Measurements from ENCODE around the gene HS3ST3B1. TPM values are rescaled to one million over a fixed set of nuclear protein-coding genes. Genes with fewer than 3 reads are reported as not detected.

The HS3ST3B1 gene
- 0.13 TPM in 1 of 2 replicates, not detected in the other for total RNA-seq

DNA sequence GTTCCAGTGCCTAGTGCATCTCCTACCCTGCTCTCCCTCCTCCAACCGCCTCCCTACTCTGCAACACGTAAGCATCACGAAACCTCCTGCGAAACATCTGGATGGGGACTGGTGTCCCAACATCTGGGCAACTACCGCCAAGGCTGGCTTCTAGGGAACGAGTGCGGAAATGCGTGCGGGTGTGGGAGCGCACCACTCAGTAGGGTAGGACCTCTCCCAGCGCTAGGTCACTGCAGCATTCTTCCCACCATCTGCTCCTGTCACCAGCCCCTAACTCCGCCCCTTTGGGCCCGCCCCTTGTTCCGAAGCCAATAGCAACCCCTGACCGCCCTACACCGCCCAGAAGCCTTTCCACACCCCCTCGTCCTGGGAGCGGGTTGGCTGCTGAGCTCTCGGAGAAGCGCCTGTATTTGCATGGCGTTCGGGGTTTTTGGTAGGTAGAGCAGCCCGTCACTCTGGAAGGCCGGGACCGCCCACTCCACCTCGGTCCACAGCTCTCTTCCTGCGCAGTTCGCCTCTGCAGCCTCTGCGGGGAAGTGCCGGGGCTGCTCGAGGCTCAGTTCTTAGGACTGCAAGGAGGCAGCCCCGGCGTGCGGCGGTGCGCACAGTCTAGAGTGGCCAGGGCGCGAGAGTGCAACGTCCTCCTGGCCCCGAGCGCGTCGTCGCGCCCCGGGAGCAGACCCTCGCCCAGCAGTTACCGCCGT lies at the start of gene HS3ST3B1:
HS3ST3B1 (plus strand) TSS at position 507 of the 704 bp plus-strand sequence. CDS start 438 bp downstream, outside the sequence.
- DNase-seq (ENCODE audit: low read depth, low spot score) = peak; percentile 74

DNA sequence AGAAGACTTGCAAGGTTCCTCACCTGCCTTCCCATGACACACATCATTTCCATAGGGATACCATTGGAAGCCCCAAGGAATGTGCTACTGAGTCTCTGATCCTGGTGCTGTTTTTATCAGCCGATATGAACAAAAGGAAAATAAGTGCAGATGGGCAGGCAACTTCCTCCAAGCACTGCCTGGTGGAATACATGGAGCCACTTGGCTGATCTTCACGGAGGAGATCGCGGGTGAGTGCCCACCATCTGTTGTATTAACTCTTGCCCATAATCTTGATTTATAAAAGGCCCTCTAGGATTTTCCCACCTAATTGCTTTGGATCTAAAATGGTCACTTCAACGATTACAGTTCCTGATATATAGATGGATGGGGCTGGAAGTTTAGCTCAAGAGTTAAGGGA lies 39.5 kb upstream of the HS3ST3B1 start:
- no peak for DNase-seq (ENCODE audit: low read depth, low spot score)

DNA sequence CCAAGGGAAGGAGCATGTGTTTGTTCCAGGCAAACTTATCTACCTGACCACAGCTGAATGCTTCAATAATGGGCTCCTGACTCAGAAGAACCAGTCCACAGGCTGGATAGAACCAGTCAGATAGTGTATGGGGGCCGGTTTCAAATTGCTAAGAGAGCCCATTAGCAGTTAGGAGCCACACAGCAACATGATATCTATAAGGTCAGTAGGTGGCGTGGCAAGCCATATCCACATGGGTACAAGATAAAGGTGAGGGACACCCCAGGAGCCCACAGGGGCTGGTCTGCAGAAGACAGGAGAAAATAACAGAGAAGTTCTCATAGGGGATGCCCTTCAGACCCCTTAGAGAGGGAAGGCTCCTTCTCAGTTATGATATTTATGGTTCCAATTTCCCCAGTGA lies 32.6 kb upstream of the HS3ST3B1 start:
- DNase-seq (ENCODE audit: low read depth, low spot score) = no peak

DNA sequence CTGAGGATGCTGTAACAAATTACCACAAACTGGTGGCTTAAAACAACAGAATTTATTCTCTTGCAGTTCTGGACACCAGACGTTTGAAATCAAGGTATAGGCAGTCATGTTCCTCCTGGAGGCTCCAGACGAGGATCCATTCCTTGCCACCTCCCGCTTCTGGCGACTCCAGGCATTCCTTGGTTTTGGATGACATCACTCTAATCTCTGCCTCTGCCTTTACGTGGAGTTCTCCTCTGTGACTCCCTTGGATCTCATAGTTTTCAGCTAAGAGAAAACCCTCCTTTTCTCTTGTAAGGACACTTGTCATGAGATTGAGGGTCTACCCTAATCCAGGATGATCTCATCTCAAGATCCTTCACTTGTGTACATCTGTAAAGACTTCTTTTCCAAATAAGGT lies 31.4 kb upstream of the HS3ST3B1 start:
- no peak for DNase-seq (ENCODE audit: low read depth, low spot score)

DNA sequence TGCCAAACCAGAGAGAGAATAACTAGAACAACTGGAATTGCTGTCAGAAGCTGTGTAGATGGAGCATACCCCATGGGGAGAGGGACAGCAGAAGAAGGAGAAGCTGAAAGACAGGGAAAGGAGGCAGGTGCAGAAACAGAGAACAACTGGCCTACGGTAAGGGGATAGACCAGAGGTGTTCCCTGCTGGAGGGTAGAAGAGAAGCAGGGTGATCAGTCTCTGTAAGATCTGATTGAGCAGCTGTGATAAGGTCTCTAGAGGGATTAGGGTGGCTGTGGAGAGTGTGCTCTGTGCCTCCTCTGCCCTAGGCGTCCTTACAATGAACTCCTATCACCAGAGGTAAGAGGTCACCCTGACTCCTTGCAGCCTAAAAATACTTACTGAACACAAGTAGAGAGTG lies 30.4 kb upstream of the HS3ST3B1 start:
- DNase-seq (ENCODE audit: low read depth, low spot score) = no peak

DNA sequence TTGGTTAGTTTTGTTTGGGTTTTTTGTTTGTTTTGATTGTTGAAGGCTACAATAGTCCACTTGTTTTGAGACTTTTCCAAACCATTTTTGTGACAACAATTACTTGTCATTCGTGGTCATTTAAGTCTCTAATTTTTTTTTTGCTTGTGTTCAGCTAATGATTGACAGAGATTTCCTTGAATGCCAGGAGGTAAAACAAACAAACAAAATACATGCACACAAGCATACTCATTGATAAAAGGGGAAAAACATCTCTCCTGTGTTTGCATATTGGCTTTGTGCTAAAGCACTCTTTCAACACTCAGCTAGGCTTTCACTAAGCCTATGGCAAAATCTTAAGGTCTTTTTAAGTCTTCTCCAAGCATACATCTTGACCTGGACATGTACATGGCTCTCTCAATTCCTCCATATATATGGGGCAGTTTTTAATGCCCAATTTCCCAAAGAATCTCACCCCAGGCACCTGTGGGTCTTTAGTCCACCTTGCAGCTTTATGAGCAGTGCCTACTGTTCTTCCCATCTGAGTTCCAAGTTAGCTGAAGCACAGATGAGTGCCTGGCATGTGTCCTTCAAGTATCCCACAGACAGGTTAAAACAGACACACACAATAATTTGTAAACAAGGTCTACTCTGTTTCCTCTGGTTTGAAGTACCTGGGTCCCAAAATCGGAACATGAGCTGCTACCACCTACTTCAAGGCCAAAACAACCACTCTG lies 24.2 kb upstream of the HS3ST3B1 start:
- DNase-seq (ENCODE audit: low read depth, low spot score) = no peak

DNA sequence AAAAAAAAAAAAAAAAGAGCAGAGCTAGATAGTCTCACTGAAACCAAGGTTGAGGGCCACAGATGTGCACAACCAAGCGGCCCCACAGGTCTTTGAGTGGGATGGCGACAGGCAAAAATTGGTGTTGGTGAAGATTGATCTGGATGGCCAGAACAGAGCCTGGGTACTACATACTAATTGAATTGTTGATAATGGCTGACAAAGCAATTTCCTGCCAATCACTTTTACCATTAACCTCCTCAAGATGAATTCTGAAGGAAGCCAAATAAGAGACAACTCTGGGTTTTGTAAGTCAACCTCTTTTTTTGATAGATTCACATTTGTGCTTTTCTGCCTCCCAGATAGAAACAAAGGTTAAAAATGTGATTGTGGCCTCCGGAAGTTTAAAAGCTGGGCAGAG lies 19.4 kb upstream of the HS3ST3B1 start:
- DNase-seq (ENCODE audit: low read depth, low spot score) = no peak

DNA sequence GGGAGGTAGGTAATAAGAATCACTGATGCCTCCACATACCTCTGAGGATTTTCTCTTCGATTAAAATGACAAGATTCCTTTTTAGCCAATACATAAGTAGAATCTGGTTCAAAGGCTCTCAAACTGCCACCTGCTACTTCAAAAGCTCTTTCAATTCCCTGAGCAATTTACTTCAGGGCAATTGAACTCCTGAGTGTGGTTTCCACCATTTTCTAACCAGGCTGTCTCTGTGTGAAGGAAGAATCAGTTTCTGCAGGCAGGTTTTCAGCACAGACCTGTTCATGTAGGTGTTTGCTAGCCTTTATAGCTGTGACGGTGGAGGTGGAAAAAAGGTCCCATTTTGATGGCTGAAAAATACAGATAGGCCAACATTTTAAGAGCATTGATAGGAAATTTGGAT lies 18.2 kb upstream of the HS3ST3B1 start:
- no peak for DNase-seq (ENCODE audit: low read depth, low spot score)

DNA sequence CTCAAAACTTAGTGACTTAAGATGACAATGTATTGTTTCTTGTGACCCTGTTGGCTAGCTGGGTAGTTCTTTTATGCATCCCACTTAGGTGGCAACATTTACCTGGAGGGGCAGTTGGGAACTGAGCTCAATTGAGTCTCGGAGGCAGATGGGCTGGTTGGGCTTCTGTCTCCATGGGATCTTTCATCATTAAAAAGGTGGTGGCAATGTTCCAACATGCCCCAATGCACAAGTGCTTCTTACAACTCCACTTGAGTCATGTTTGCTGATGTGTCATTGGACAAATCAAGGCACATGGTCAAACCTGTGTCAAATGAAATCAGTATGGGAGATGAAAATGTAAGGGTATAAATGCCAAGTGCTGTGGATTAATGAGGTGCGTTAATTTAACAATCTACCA lies 11.7 kb upstream of the HS3ST3B1 start:
- DNase-seq (ENCODE audit: low read depth, low spot score) = no peak

DNA sequence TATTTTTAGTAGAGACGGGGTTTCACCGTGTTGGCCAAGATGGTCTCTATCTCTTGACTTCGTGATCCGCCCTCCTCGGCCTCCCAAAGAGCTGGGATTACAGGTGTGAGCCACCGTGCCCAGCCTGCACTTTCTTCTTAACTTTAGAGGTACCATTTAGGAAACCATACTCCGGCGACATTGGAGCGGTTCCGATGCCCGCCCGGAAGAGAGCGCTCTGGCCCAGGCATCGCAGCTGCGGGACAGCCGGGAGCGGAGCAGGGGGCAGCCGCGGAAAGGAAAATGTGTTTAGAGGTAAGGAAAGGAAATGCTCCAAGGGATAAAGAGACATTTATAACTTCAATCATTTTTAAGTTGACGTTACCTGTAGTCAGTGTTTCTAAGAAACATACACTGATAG lies 6.0 kb upstream of the HS3ST3B1 start:
- DNase-seq (ENCODE audit: low read depth, low spot score) = no peak

DNA sequence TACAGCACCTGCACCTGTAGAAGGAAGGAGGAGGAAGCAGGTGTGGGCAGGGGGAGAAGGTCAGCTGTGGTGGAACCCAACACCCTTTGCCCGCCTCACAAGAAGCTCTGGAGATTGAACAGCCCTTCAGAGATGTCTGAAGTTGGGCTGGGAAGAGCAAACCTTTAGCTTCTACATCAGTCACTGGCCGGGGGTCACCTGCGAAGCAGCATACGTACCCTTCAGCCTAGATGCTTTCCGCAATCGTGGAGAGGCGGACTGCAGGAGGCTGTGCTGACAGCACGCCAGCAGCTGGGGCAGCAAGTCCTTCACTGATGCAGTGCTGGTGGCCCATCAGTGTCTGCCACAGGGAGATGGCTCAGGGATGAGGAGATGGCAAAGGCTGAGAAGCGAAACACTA lies 5.2 kb upstream of the HS3ST3B1 start:
- no peak for DNase-seq (ENCODE audit: low read depth, low spot score)

DNA sequence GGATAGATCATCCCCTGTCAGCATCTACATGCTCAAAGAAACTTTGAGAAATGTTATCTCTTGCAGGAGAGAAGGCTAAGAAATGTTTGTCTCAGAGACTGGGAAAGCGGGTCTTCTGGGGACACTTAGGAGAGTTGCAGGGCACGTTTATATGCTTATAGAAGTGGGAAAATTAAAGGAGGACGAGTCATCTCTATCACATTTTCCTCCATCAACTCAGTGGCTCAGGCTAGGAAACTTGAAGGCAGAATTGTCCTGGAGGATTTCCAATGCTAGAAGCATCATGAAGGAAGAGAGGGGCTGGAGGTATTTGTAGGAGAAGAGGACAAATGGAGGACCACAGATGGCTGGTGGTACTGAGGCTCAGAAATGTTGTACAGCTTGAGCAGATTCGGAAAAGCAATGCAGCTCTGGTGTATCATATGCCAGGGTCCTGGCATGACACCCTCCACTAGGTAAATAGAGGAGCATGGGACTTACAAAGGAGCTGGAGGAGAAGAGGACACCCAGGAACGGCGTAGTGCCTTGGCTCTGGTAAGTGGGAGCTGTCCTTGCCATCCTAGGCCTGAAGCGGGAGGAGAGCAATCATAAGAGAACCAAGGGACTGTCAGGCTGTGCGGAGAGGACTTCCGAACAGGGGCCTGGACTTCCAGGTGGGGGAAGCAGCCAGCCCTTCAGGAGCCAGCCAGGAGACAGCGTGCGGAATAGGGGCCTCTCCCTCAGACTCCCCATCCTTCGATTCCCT lies 4.5 kb upstream of the HS3ST3B1 start:
- no peak for DNase-seq (ENCODE audit: low read depth, low spot score)

DNA sequence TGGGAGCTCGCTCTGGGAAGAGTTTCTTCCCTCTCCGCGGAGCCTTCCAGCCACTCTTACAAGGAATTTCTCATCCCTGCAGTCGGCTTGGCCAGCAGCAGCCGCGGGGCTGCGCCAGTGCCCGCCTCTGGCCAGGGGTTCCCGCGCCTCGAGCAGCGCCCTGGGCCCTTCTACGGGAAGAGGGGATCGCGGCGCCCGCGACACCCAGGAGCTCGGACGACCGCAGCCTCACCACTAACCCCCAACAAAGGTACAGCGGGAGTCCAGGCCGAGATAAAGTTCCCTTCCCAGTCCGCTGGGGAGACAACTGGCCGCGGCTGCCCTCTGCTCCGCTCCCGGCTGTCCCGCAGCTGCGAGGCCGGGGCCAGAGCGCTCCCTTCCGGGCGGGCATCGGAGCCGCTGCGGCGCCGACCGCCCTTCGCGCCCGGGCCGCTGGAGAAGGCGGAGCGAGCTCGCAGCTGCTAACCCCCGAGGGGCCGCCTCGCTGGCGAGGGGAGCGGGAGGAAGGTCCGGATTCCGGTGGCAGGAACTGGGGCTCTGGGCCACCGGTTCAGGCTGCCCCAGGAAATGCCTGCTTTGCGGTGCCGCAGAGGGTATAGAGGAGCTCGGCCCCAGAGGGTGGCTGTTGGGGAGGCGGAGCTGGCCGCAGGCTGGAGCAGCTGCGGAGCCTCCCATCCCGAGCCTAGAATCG lies 3.6 kb upstream of the HS3ST3B1 start:
- DNase-seq (ENCODE audit: low read depth, low spot score) = no peak

DNA sequence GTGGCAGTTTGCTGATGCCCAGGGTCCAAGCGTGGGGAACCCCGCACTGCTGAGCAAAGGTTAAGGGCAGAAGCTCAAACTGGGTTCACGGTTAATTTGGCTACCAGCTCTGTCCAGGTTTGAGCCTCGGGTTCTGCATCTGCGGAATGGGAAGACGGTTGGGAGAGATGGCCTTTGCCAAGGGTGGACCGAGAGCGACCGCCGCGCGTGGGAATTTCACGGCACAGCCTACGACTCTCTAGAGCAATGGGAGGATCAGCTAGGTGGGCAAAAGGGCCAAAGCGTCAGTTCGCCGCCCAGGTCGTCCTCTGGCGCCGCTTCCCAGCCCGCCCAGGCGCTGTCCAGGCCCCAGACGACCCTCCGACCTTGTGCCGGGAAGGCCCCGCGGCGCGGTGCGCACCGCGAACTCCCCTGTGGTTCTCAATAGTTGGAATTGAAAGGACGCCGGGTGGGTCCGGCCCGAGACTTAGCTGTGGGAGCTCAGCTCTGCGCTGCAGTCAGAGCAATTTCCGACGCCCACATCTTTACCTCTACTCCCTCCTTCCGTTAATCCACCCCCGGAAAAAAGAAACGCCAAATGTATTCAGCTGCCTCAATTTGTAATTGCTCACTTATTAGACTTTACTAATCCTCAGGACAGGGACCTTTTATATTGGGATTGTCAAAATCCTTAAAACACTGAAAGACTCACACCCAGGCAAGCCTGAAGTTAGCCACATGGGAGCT lies 2.5 kb upstream of the HS3ST3B1 start:
- no peak for DNase-seq (ENCODE audit: low read depth, low spot score)

DNA sequence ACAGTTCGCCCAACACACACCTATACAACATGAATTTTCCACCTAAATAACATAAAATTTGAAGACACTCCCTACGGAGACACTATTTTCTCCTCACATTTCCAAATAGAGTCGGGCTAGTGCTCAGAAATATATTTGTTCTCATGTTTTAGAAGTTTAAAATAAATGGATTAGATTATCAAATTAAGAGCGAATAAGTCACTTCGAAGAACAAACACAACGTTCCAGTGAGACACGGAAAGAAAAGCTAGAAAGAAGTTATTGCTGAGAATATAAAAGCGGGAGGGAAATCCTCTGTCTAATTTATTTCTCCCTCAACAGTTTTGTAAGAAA lies 2.0 kb upstream of the HS3ST3B1 start:
- no peak for DNase-seq (ENCODE audit: low read depth, low spot score)

DNA sequence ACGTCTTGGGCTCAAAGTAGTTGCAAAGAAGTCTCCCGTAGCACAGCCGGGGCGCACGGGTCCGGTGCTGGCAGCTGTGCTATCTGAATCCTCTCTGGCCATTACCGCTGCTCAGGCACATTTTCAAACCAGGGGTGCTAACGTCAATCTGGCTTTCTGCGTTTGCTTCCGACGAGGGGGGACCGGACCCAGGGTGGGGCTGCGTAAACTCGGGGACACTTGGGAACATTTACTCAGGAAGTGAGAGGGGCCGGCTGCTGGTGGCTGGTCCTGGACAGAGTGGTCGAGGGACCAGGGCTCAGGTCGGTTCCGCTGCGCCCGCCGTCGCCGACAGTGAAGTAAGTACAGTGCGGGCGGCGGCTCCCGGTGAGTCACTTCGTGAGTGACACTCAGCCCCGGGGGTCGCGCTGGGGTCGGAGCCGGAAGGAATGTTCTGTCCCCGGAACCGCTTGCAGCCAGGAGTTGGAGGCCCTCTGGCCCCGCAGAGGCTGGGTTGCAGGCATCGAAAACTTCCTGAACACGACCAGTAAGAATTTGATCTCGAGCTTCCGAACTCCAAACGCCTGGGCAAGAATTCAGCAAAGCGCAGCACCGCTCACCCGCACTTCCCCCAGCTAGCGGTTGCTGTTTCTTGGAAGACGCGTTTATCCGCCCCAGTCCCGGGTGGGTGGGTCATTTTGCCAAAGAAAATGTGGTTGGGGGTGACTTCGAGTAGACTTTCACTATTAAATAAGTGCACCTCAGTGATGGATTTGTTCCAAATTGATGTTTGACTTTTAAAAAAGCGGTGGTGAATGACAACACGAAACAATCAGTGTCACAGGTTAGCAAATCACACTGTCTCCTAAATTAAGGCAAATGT lies 1.4 kb upstream of the HS3ST3B1 start:
- DNase-seq (ENCODE audit: low read depth, low spot score) = no peak

DNA sequence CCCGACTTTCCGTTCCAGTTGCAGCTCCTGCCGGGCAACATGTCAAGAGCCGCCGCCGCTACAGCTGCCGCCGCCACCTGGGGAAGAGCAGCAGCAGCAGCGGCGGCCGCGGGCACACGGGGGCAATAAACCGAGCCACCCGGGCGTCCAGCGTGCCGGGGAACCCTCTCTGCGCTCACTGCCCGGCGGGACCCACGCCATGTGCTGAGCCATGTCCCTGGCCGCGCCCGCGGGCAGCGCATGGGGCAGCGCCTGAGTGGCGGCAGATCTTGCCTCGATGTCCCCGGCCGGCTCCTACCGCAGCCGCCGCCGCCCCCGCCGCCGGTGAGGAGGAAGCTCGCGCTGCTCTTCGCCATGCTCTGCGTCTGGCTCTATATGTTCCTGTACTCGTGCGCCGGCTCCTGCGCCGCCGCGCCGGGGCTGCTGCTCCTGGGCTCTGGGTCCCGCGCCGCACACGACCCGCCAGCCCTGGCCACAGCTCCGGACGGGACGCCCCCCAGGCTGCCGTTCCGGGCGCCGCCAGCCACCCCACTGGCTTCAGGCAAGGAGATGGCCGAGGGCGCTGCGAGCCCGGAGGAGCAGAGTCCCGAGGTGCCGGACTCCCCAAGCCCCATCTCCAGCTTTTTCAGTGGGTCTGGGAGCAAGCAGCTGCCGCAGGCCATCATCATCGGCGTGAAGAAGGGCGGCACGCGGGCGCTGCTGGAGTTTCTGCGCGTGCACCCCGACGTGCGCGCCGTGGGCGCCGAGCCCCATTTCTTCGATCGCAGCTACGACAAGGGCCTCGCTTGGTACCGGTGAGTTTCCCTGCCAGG lies 604 bp downstream of the HS3ST3B1 start:
- DNase-seq (ENCODE audit: low read depth, low spot score) = no peak

DNA sequence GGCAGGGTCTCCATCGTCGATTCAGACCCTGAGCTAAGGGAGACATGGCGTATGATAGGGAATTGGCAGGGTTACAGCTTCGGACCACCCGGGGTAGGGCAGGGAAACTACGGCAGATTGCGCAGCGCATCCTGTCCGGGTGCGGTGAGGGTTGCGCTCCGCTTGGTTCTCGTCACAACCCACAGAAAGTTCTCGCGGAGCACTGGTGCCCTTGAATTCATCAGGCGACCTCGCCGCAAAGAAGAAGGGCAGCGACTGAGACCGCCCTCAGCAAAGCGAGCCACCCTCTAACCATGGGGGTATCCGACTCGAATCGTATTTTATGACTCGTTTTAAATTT lies 1.2 kb downstream of the HS3ST3B1 start:
- no peak for DNase-seq (ENCODE audit: low read depth, low spot score)

DNA sequence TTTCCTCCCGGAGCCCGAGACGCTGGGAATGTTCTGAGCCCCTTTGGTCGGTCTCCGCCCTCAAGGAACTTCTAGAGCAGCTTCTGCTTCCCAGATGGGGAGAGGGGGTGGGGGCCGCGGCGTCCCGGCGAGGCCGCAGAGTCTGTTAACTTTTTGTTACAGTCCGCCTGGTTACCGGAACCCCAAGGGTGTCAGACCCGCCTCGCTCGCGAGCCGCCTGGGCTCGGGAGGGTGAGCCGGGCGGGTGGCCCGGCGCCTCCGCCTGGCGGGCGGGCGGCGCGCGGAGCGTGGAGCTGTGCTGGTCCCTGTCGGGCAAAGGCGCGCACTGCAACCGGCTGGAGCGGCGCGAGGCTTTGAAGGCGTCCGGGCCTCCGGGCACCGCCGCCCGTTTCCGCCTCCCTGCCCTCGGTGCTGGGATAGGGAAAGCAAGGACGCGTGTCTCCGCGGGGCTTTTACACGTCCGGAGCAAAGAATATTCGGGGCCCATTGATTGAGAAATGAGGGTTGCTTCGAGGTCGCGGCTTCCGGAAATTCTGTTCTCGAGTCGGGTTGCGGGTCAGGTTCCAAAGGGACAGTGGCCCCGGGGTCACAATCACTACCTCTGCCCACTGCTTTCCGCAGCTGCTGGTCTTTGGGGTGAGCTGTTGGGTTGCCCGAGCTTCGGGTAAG lies 1.7 kb downstream of the HS3ST3B1 start:
- DNase-seq (ENCODE audit: low read depth, low spot score) = peak; percentile 8
